Fibroblast of mammary gland (primary cell): ENCODE data around the gene CDK5R1.

Experiments
- DNase-seq: peaks from one replicate; pipeline ENCODE4 v3.0.0-alpha.2; 2010; ENCODE audit warnings: low read depth
- H3K4me3 ChIP-seq: 2 replicates; pipeline ENCODE4 v1.5.1; 2011; ENCODE audit warnings: low read depth, mild to moderate bottlenecking, low read length, moderate library complexity; ENCODE audit not compliant: control insufficient read depth
- TF ChIP-seq, protein P1 (sequence below): conservative IDR thresholded peaks from 2 replicates; pipeline ENCODE4 v1.5.1; 2011; ENCODE audit warnings: low read depth, low read length, inconsistent platforms; ENCODE audit not compliant: control insufficient read depth, insufficient read depth

The CDK5R1 gene

DNA sequence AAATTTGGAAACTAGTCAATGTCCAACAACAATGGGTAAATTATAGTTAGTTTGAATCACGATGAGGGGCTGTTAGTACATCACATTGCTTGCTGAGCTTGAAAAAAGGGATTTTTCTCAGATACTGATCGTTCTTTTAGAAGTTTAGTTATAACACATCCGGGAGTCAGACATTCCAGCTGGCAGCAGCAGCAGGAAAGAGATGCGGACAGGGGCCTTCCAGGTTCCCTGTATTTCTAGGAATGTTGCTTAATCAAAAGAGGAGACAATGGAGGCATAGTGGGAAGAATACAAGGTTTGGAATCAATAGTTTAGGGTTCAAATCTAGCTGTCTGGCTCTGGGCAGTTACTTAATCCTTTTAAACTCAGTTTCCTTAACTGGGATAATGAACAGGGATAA is 27.8 kb downstream of the CDK5R1 start:
- DNase-seq = no peak
- no peak overlapping the region for H3K4me3 ChIP-seq
- TF ChIP-seq, protein P1, sequence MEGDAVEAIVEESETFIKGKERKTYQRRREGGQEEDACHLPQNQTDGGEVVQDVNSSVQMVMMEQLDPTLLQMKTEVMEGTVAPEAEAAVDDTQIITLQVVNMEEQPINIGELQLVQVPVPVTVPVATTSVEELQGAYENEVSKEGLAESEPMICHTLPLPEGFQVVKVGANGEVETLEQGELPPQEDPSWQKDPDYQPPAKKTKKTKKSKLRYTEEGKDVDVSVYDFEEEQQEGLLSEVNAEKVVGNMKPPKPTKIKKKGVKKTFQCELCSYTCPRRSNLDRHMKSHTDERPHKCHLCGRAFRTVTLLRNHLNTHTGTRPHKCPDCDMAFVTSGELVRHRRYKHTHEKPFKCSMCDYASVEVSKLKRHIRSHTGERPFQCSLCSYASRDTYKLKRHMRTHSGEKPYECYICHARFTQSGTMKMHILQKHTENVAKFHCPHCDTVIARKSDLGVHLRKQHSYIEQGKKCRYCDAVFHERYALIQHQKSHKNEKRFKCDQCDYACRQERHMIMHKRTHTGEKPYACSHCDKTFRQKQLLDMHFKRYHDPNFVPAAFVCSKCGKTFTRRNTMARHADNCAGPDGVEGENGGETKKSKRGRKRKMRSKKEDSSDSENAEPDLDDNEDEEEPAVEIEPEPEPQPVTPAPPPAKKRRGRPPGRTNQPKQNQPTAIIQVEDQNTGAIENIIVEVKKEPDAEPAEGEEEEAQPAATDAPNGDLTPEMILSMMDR = no peak

DNA sequence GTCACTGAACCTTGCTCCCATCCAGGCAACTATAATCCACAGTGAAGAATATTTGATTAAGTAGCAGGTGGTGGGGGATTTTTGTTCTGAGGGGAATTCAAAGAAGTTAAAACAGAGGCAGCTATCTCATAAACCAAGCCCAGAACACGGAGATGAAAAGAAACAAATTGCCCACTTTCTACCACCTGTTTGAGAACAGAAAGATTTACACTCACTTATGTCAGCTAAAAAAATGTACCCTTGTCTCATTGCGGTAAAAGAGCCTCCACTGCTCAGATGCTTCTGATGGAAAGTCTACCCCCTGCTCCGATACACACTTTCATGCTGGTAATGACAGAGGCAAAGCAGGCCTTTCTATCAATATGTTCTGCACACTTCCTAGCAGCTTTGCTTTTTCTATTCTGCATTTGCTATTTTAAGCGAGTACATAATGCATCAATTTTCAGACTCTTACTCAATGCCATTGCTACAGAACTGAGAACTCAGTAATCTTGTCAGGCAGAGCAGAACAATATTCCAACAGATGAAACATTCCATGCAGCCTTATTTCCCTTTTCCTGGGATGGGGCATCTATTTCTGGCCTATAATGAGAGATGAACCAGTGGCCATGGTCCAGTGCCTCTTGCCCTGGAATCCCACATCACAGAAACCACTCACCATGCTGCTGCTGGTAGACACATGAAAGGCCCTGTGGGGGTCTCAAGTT is 29.0 kb downstream of the CDK5R1 start:
- TF ChIP-seq, protein P1 = no peak
- no peak overlapping the region for H3K4me3 ChIP-seq
- DNase-seq = no peak

GRCh38 chr17:32516450-32516849 is 29.7 kb downstream of the CDK5R1 start:
- no peak for DNase-seq
- TF ChIP-seq, protein P1 = no peak
- no peak overlapping the region for H3K4me3 ChIP-seq

DNA sequence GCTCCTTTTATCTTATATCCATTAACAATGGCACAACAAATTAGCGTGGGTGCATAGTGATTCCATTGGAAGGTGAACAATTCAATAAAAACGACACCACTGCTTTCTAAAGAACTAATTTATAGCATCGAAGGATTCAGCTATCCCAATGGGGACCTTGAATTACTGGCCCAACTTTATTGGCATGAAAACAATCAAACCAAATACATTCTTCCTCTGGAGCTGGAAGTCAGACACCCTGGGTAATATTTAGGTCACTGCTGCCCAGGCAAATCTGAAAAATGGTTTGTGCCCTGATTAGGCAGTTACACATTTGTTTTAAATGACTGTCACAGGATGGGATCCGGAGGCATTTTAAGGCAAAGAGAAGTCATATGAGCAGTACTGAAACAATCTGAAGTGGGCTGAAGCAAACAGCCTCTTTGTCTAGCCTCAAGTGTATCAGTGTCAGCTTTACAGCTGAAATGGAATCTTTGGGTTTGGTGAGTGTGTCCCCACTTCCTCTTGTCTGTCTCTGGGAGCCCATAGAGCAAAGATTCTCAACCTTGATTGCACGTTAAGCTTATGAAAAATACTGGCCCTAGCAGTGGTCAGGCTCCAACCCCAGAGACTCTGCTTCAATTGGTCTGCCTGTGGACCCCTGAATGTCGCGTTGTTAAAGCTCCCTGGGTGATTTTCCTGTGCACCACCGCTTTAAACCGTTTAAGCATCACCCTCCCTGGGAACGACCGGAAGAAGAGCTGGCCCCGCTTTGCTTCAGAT is 30.3 kb downstream of the CDK5R1 start:
- no peak overlapping the region for H3K4me3 ChIP-seq
- TF ChIP-seq, protein P1 = no peak
- DNase-seq = no peak

- no peak for DNase-seq
- no peak overlapping the region for H3K4me3 ChIP-seq
- TF ChIP-seq, protein P1 = no peak
Observed at GRCh38 chr17:32517982-32518381, 31.2 kb downstream of the CDK5R1 start.

DNA sequence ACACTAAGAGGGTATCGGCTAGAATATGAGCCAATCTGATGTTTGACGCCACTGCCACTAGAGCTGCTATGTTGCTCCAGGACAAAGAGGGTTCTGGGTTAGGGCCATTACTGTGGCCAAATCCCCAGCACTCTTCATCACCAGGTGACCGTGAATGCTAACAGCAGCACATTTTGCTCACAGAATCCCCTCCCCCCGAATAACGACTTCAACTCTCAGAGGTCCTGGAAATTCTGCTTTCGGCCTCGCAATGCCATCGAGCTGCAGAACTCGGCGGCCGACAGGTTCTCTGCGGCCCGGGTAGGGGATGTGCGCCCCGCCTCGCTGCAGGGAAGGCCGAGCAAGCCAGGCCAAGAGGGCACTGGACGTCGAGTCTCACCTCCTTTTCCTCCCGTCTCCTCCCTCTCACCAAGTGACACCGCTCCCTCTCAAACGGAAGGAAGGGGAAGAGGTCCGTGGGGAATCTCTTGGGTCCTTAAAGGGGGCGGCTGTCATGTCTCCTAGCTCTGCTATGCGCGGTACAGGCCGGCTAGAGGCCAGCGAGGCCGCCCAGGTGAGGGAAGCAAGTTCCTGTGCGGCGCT is 31.9 kb downstream of the CDK5R1 start:
- TF ChIP-seq, protein P1 = no peak
- peak overlapping the region; percentile 38 for H3K4me3 ChIP-seq
- no peak for DNase-seq
